HG02852 (cell line): ENCODE data around the gene UGT1A4.

Source experiments
- ATAC-seq: cut with Tn5 transposase; IDR thresholded peaks from one replicate; pipeline ENCODE4 v1.9.1; 2021; ENCODE audit warnings: mild to moderate bottlenecking, moderate library complexity; ENCODE audit not compliant: unreplicated experiment

Gene UGT1A4

DNA sequence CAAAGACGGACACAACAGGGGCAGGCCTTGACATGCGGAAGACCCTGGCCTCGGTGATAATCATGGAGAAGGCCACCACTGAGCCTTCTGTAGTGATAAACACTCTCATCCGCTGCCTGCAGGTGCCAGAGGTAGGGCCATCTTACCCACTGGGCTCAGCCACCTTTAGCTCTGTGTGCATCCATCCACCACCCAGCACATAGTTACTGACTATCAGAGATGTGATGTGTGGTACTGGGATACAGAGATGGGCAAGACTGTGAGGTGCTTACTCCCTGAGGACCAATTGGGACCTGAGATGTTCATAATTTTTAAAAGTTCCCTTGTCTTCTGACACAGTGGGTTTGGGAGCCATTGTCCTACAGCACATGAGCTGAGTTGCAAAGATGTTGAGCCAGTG, 61.2 kb downstream of the UGT1A4 start:
- no peak for ATAC-seq

DNA sequence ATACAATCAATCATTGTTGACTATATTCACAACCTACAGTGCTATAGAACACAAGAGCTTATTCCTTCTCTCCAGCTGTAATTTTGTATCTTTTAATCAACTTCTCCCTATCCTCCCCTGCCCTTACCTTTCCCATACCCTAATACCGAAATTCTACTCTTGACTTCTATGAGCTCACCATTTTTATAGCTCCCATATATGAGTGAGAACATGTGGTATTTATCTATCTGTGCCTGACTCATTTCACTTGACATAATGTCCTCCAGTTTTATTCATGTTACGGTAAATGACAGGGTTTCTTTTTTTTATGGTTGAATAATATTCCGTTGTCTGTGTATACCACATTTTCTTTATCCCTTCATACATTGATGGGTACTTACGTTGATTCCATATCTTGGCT, 62.2 kb downstream of the UGT1A4 start:
- ATAC-seq = no peak

DNA sequence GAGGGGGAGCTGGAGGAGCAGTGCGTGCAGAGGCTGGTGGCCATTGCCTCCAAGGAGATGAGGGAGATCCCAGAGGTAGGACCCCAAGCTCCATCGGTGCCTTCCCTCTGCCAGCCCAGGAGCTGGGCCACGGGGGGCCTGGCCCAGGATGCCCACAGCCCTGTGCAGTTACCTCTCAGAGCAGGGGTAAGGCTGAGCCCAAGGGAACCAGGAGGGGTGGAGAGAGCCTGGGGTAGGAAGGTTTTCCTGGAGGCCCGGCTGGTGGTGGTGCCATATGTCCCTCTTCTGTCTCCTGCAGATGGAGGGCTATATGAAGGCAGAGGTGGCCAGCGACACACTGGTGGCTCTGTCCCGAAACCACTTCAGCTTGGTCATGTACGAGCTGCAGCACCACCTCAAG, 71.0 kb downstream of the UGT1A4 start:
- no peak for ATAC-seq

DNA sequence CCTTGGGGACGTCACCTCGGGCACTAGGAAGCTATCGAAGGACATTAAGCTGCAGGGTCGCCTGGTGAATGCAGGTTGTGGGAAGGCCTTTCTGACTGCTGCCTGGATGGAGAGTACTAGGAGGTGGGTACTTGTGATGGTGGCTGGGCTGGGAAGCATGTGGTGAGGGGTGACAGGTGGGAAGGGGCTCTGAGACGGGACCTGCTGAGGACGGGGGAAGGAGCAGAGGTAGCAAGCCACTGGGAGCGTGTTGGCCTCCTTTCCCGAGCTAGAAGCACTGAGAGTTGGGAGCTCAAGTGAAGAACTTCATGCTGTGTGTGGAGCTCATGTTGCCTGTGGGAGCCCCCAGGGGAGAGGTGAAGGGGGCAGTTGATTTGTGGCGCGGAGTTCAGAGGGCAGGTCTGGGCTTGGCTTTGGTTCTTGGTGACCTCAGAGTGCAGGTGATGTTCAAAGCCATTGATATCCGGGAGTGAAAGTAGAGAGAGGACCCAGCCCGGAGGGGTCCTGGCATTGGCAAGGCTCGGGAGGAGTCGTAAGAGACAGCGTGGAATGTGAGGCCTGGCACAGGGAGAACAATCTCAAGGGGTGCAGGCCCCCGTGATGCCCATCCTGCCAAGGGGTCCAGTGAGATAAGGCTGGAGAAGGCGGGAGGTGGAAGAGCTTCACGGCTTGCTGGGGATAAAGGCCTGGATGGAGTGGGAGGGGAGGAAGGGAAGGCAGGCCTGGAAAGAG, 72.8 kb downstream of the UGT1A4 start:
- ATAC-seq = no peak

DNA sequence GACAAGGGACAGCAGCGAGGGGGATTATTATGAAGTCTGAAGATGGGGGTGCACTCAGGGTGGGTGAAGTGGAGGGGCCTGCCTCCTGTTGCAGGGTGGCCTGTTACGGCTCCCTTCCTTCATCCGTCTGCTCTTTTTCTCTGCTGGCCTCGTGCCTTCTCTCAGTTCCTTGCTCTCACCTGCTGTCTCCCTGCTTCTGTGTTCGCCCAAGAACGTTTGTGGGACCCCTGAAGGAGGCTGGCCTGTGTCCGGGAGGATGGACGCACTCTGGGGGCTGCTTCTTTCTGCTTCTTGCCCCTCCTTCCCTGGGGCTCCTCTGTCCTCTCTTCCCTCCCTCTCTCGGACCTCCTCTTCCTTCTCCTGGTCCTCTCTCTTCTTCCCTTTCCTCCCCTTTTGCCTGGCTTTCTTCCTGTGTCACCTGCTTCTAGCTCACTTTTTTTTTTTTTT, 73.4 kb downstream of the UGT1A4 start:
- no peak for ATAC-seq

DNA sequence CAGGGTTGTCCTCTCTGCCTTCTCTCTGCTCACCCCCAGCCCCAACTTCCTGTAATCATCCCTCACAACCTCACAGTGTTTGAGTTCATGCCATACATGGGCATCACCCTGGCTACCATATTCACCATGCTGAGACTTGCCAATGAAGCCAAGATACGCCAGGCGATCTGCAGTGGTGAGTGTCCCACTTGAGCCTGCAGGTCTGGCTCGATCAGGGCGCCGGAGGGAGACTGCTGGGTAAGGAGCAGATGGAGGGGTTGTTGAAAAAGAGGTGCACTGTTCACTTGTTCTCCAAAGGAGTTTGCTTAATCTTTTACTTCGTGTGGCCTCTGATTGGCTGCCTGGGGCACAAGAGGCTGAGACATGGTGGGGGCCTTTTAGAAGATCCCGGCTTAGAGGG, 74.2 kb downstream of the UGT1A4 start:
- ATAC-seq = no peak

DNA sequence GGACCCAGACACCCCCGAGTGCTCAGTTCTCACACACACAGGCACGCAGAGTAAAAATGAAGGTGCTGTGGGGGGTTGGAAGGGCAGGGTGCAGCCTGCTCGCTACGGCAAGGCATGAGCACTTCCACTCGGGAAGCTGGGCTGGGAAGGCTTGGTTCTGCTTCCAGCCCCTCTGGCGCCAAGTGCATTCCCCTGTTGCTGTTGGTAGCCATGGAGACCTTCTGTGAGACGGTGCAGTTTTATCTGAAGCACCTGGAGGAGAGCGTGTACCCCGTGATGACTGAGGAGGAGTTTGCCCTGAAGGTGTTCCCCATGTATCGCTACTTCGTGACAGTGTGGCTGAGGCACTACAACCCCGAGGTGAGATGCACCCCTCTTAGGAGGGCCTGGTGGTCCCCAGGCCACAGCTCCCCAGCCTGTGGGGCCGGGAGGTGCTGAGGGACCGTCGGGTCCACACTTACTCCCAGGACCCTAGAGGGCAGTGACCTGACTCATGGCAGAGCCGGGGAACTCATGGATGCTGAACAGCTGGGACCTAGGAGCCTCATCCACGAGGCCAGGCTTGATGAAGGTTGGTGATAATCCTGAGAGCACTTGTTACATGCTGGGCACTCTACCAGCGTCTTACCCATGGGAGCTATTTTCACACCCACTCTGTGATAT, 75.1 kb downstream of the UGT1A4 start:
- no peak for ATAC-seq

DNA sequence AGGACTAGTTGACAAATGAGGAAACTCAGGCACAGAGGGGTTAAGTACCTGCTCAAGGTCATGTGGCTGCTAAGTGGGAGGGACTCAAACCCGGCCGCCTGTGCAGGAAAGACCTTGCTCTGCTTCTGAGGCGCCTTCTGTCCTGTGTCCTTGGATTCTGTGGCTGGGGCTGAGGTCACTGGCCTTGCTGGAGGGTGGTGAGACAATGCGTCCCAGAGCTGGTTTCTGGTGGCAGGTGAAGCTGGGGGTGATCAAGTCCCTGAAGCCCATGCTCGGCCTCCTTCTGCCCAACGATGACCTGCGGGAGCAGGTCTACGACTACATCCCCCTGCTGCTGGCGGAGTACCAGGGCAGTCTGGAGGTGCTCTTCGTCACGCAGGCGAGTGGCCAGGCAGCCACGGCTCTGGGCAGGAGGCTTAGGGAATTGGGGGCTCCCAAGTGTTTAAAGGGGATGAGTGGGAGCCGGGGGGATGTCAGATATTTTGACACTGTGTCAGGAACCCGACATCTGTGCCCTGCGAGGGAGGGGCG, 75.7 kb downstream of the UGT1A4 start:
- ATAC-seq = no peak

DNA sequence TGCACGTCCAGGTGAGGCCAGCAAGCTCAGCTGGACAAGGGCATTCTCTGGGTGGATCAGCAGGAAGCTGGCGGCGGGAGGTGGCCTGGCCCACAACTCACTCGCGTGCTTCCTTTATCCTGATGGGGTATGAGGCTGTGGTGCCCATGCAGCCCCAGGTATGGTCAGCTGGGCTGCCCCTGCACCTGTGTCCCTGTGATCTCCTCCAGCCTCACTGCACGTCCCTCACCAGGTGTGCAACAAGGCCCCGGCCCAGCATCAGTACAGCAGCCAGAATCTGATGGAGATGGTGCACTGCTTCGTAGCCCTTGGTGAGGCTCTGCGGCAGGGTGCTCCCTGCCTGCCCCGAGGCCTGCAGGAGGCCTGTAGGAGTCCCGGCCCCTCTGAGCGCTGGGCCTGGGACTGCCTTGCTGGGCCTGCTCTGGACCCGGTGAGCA, 77.2 kb downstream of the UGT1A4 start:
- no peak for ATAC-seq

DNA sequence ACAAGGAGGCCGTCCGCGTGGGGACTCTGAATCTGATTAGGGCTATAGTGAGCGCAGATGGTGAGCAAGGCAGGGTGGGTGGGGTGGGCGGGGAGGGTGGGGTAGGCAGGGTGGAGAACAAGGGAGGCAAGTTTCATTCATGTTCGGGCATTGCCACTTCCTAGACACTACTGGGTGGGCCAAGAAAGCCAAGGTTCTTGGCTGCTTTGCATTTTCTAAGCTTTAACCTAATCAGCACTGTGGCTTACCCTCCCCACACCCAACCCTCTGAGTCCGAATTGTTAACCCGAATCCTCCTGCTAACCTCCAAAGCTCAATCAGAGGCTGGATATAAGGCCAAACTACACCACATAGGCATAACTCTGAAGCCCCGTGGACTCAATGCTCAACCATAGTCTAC, 77.7 kb downstream of the UGT1A4 start:
- no peak for ATAC-seq

DNA sequence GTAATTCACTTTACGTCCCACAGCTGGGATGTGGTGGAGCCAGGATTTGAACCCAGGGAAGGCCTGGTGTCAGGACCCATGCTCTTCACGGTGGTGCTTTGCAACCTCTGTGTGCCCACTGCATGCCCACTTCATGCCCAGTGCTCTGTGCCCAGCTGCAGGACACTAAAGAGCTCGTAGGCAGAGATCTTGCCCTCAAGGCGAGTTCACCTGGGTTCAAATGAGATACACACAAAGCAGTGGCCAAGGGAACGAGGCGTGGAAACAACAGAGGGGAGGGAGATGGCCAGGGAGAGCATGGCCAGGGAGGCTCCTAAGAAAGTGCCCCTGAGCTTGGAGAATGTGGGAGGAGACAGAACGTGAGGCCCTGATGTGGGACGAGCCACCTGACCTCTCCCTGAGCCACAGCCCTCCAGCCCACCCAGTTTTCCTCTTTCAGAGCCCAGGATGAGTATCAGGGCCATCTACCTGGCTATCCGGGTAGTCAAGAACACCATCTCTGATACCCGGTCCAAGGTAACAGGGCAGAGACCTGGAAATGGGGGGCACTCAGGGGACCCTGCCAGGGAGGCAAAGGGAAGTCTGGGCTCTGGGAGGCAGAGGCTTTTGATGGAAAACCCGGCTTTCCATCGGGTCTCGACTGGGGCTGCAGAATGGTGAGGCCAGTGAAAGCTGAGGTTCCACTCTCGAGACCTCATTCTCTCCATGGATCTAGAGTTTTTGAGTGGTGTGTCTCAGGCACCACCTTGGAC, 80.0 kb downstream of the UGT1A4 start:
- no peak for ATAC-seq

DNA sequence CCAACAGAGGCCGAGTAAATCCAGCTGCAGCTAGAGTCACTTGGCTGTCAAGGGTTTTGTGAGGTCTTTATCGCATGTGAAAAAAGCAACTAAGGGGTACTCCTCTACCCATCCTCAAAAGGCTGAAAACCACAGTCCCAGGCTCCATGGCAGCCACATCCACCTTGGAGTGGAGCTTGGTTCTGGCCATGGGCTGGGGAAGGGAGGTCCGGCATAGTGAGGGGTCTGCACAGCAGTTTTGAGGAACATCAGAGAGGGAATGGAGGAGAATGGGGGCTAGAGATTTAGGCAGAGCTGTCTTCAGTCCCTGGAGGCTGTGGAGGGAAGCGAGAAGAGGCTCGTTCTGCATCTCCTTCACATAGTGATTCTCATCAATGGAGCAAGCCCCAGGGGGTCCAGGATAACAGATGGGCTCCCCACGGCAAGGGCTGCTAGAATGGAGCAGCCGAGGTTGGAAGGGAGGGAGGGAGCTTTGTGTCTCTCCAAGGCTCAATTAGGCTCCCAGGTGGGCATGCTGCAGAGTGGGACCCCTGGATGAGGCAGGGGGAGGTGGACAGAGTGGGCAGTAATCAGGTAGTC, 80.6 kb downstream of the UGT1A4 start:
- no peak for ATAC-seq

DNA sequence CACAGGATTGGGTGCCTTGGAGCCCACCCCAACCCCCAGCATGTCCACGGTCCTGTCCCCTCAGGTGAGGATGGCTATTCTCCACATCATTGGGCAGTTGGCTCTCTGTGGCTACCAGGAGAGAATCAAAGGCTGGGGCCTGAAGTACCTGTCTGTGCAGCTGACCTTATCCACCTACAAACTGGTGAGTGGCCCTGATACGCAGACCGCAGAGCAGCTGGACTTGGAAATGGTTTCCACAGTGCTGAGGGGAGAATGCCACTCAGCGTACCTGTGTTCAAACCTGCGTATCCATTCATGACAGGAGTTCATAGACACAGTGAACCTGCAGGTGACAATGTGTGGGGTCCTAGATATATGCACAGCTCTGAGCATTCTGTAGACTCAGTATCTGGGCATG, 81.2 kb downstream of the UGT1A4 start:
- ATAC-seq = no peak

DNA sequence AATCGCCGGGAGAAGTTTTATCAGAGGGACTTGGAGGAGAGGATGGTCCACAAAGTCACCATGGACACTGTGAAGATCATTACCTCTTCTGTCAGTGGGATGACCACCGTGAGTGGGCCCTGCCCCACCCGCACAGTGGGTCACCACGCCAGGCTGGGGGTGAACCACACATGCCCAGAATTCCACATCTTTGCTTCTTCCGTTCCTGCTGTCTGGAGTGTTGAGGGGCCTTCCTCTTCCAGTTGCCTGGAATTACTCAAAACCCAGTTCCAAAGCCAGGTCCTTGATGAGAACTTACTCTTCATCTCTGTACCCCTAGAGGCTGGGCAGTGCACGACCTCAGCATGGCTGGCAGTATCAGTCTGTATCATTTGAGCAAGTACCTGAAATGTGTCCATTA, 81.7 kb downstream of the UGT1A4 start:
- no peak for ATAC-seq

DNA sequence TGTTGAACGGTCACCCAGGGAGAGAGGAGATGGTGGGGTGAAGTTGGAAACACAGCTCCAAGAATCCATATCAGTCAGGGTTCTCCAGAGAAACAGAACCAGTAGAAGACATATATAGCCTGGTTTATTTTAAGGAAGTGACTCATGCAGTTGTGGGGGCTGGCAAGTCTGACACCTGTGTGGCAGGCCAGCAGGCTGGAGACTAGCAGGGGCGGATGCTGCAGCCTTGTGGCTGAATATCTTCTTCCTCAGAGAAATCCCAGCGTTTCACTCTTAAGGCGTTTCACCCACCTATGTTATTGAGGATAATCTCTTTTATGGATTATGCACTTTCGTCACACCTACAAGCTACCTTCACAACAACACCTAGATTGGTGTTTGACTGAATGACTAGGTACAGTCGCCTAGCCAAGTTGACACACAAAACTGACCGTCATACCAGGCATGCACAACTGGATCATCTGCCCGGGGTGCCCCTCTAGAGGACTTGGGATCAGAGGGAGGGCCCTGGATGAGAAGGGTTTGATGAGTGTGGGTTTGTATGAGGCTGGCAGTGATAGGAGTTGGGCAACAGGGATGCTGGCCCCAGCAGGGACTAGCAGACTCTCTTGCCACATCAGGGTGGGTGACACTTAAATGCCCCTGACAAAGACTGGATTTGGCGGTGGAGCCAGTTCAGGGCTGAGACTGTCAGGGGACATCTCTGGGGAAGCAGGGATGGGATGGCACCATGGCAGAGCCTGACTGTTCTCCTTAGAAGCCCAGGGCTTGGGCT, 83.0 kb downstream of the UGT1A4 start:
- no peak for ATAC-seq

DNA sequence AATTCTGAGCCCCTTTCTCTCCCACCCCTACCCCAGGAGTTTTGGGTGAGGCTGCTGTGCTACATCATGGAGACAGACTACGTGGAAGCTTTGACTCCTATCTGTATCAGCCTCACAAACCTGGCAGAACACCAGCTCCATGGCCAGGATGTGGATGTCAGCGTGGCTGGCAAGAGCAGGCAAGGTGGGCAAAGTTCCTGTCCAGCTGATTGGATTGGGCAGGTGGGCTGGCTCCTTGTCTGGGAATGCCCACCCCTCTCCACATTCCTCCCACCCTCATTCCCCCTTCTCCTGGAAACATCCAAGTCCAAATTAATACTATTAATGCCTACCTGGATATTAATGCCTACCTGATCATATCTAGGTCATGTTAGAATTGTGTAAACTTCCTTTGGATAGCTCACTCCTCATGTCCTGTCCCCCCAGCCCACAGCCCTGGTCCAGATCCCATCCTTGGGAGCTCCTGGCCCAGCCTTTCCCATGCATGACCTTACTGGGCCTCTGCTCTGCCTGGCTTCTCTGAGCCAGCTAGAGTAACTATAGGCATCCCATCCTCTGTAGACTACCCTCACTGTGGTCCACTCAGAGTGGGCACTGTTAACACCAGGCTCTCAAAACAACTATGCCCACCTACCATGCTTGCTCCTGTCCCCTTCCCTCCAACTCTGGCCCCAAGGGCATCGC, 83.7 kb downstream of the UGT1A4 start:
- ATAC-seq = no peak

DNA sequence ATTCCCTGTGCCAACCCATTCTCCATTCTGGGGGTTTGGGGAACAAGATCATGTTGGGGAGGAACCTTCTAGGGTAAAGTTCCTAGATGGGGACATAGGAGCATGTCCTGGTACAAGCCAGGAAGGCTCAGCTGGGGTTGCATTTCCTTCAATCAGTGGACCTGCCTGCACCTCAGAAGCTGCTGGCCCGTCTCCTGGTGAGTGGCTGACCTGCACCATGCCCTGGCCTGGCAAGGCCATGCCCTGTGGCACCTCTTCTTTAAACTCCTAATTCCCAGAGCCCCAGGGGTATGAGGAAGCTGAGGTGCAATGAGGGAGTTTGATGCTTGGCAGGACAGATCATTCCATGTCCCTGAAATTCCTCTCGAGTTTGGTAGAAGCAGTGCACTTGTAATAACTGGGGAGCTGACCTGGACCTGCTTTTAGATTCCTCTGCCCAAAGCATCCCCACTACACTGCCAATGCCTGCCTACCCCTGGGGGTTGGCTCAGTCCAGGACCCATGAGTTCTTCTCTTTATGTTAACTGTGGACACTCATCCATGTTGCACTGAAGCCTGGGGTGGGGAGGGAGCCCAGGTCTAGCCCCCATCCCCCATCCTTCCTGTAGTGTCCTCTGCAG, 84.9 kb downstream of the UGT1A4 start:
- no peak for ATAC-seq

DNA sequence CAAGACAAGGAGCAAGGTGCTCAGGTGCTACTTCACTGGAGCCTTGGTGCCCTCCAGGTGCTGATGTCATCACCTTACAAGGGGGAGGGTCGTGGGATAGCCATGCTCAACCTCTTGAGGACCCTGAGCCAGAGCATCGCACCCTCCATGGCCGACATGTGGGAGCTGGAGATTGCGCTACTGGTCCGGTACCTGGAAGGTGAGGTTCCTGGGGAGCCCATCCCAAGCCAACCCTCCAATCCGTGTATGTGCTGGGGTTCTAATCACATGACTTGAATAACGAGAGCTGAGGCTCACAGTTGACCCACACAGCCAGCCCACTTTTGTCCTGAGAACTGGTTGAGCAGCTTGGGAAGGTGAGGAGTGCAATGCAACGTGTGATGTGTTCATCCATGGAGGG, 85.5 kb downstream of the UGT1A4 start:
- no peak for ATAC-seq

DNA sequence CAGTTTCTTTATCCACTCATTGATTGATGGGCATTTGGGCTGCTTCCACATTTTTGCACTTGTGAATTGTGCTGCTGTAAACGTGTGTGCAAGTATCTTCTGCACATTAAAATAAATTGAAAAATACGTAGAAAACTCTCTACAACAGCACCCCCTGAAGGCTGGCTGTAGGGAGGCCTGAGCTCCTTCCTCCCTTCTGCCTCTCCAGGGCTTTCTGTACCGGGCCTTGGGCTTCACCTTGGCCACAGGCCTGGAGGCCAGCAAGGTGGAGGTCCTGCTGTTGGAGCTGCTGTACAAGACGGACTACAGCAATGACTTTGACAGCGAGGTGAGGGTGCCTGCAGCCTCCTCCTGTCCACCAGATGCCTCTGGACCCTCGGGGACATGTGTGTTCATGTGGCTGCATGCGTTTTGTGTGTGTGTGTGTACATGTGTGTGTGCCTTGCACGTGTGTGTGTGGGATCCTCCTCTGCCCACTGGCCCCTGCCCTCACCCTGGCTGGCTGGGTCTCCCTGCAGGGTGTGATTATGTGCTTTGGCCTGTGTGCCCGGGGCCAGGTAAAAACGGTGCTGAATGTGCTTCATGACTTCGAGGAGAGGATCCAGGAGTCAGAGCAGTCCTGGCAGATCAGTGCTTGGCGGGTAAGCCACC, 88.8 kb downstream of the UGT1A4 start:
- no peak for ATAC-seq
